A375 (cell line): ENCODE results near the gene GBP7. TPM values are rescaled to one million over a fixed set of nuclear protein-coding genes. Genes with fewer than 3 reads are reported as not detected.

ENCODE experiments used
- total RNA-seq: library from RNA; depleted of rRNA; stranded (reverse); fragments of >200 nt; shearing (Covaris generic); gene quantifications from 2 replicates; pipeline ENCODE4 v1.2.3, GENCODE V29; 2014; rRNA removed

GBP7 gene, protein sequence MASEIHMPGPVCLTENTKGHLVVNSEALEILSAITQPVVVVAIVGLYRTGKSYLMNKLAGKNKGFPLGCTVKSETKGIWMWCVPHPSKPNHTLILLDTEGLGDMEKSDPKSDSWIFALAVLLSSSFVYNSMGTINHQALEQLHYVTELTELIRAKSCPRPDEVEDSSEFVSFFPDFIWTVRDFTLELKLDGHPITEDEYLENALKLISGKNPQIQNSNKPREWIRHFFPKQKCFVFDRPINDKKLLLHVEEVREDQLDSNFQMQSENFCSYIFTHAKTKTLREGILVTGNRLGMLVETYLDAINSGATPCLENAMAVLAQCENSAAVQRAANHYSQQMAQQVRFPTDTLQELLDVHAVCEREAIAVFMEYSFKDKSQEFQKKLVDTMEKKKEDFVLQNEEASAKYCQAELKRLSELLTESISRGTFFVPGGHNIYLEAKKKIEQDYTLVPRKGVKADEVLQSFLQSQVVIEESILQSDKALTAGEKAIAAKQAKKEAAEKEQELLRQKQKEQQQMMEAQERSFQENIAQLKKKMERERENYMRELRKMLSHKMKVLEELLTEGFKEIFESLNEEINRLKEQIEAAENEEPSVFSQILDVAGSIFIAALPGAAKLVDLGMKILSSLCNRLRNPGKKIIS
- not detected in 2 replicates for total RNA-seq

DNA sequence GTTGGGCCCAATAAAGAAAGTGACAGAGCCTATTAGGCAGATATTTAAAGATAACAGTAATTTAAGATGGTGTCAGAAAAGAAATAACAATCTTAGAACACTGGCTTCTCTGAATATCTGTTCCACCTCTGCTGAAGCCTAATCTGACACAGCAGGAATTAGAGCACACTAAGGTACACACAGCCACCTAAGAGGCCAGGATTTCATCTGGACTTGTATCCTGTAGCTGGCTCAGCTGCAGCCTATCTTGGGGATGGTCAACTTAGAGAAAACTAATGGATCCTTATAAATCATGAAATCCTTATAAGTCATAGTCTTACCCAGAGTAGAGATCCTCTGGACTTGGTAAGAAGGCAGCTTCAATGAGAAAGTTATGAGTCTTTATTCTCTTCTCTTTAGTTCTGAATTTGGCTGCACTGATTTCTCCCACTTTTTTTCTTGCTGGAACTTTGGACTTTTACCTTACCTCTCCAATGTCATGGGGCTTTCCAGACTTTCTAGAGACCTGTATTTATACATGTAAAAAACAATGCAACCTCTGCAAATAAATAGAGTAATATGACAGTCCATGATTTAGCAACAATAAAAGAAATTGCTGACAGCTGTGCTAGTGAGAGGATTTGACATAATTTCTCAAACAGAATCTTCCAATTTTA is at the start of gene GBP7:
GBP7 (minus strand) TSS at position 403 of the 656 bp plus-strand sequence. CDS start 4,068 bp downstream, outside the sequence.

DNA sequence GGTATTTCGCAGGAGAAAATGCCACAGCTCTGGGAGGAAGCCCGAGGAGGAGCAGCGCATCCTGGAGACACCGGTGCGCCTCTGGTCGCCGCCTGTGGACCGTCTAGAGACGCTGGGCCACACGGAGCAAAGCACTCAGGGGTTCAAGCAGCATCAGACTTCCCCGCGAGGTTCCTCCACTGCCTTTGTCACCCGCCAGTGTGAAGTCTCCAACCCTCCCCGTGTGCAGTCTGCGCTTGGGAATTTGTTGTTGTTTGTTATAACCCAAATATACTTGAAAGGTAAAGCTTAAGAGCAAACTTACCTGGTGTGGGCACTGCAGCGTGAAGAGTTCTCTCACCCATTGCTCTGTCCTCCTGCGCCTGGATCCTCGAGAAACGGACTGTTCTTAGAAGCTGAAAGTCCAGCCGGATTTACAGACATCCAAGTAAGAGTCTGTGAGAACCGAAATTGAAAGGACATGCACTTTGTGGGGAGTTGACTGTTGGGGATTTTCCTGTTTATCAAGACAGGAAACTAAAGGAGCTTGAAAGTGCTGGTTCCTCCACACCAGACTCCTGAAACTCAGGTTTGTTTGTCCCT is 22.8 kb upstream of the GBP7 start, which contains the start of gene GBP4:
GBP4 (minus strand) TSS at position 452 of the 582 bp plus-strand sequence; CDS start at position 344, 108 bp downstream.

DNA sequence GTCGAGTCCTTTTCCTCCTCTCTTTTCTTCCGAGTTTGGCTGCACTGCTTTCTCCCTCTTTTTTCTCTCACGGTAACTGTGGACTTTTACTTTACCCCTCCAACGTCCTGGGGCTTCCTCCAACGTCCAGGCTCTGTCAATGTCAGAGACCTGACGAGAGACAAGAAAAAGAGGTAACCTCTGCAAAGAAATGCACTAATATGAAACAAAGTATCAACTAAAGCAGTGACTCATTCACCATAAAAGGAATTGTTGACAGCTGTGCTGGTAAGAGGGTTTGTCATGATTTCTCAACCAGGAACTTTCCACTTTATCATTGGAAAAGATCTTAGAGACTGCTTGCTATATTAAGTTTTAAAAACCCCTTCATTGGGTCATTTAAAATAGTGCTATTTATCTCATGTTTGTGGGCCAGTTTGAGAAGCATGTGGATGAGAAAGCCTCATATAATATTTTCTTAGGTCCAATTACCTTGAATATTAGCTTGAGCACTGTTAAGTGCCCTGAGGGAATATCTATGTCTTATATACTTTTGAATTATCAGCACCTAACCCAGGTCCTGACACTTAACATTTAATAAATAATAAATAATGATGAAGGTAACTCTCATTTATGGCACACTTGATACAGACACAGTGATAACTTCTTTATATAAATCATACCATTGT is 49.8 kb downstream of the GBP7 start, which contains the start of gene GBP2:
GBP2 (minus strand) TSS at position 202 of the 668 bp plus-strand sequence. CDS start 4,148 bp downstream, outside the sequence.

Other genes starting within 250 kb of the GBP7 start
- gene KYAT3, start 183.4 kb downstream of the GBP7 start, total RNA-seq = 5.9 and 8.7 TPM in 2 replicates
- gene RBMXL1, start 183.4 kb downstream of the GBP7 start, total RNA-seq = 10.4 and 12.5 TPM in 2 replicates
- 1.1 and 2.0 TPM in 2 replicates for gene GBP3, start 153.1 kb downstream of the GBP7 start, total RNA-seq
- gene GBP1, start 110.8 kb downstream of the GBP7 start, total RNA-seq = 4.9 and 7.8 TPM in 2 replicates
- 16.2 and 22.2 TPM in 2 replicates for gene GBP2, start 49.9 kb downstream of the GBP7 start, total RNA-seq
- gene GBP4, start 22.9 kb upstream of the GBP7 start, total RNA-seq = not detected in 2 replicates
- not detected in 2 replicates for gene GBP5, start 96.9 kb upstream of the GBP7 start, total RNA-seq
- gene GBP6, start 188.1 kb upstream of the GBP7 start, total RNA-seq = not detected in 2 replicates